HEK293 (cell line): ENCODE measurements around the gene FAM237B.

ENCODE experiments used
- CTCF ChIA-PET: fragments of 350-600 bp; formaldehyde crosslinking; extraction: SDS; loops from one replicate; lab custom pipeline; 2021; ENCODE audit warnings: antibody characterized with exemption; lab: Yijun Ruan, JAX
- POLR2A ChIA-PET: fragments of 300-600 bp; formaldehyde crosslinking; extraction: SDS; loops from one replicate; lab custom pipeline; 2020; ENCODE audit warnings: antibody characterized with exemption, inconsistent platforms; lab: Yijun Ruan, JAX
- H3K27ac ChIP-seq: fragments of 200-500 bp; sonication (Bioruptor generic); 2 replicates; pipeline ENCODE4 v1.5.1; 2014; ENCODE audit warnings: low read depth, low read length, control low read depth, inconsistent platforms; ENCODE audit errors: extremely low read depth
- H3K36me3 ChIP-seq, 2 experiments: fragments of 200-500 bp in 1 of 2; sonication (Bioruptor generic) in 1 of 2; 1 replicate in 1 of 2; 2 replicates in 1 of 2; pipeline ENCODE4 v1.5.1; 2014 to 2017; ENCODE audit warnings: inconsistent platforms in 2 of 2, low read length in 2 of 2; ENCODE audit not compliant: control insufficient read depth in 2 of 2, insufficient read depth in 1 of 2
- H3K4me1 ChIP-seq: fragments of 200-500 bp; sonication (Bioruptor generic); 2 replicates; pipeline ENCODE4 v1.5.1; 2014; ENCODE audit warnings: mild to moderate bottlenecking, low read length, inconsistent platforms; ENCODE audit not compliant: control insufficient read depth, insufficient read depth
- H3K4me3 ChIP-seq: 2 replicates; pipeline ENCODE4 v1.5.1; 2011; ENCODE audit warnings: low read depth, mild to moderate bottlenecking, control low read depth, low read length, moderate library complexity
- H3K9me3 ChIP-seq: fragments of 200-500 bp; sonication (Bioruptor generic); 2 replicates; pipeline ENCODE4 v1.5.1; 2014; ENCODE audit warnings: low read depth, low read length, inconsistent platforms; ENCODE audit not compliant: control insufficient read depth, insufficient read depth
- GLI2 ChIP-seq: fragments of 450-650 bp; formaldehyde crosslinking; IDR thresholded peaks from 2 replicates; pipeline ENCODE4; 2017; ENCODE audit warnings: missing biosample characterization, missing genetic modification characterization, low read depth, borderline replicate concordance
- REPIN1 ChIP-seq: fragments of 450-650 bp; formaldehyde crosslinking; IDR thresholded peaks from 2 replicates; pipeline ENCODE4 v1.5.1; 2017; ENCODE audit warnings: missing biosample characterization, missing genetic modification characterization, low read depth
- SCRT1 ChIP-seq: fragments of 450-650 bp; formaldehyde crosslinking; IDR thresholded peaks from 2 replicates; pipeline ENCODE4 v1.5.1; 2016; ENCODE audit warnings: missing biosample characterization, missing genetic modification characterization, borderline replicate concordance
- SETDB1 ChIP-seq: IDR thresholded peaks from one replicate; pipeline ENCODE4 v1.6.1; 2017; ENCODE audit warnings: mild to moderate bottlenecking, low read length, moderate library complexity, mixed read lengths; ENCODE audit not compliant: insufficient read length
- SP3 ChIP-seq: fragments of 450-650 bp; formaldehyde crosslinking; IDR thresholded peaks from 2 replicates; pipeline ENCODE4 v1.5.1; 2016; ENCODE audit warnings: missing biosample characterization, missing genetic modification characterization
- ZIC2 ChIP-seq: fragments of 450-650 bp; formaldehyde crosslinking; IDR thresholded peaks from 2 replicates; pipeline ENCODE4 v1.5.1; 2016; ENCODE audit warnings: missing biosample characterization, missing genetic modification characterization
- ZNF112 ChIP-seq: fragments of 450-650 bp; formaldehyde crosslinking; IDR thresholded peaks from 2 replicates; pipeline ENCODE4 v1.5.0; 2017; ENCODE audit warnings: missing biosample characterization, missing genetic modification characterization
- ZNF140 ChIP-seq: fragments of 450-650 bp; formaldehyde crosslinking; IDR thresholded peaks from 2 replicates; pipeline ENCODE4 v1.5.1; 2016; ENCODE audit warnings: missing biosample characterization, missing genetic modification characterization
- ZNF19 ChIP-seq: fragments of 450-650 bp; formaldehyde crosslinking; IDR thresholded peaks from 2 replicates; pipeline ENCODE4; 2016; ENCODE audit warnings: missing biosample characterization, missing genetic modification characterization, low read depth
- ZNF221 ChIP-seq: fragments of 450-650 bp; formaldehyde crosslinking; IDR thresholded peaks from 2 replicates; pipeline ENCODE4 v1.5.1; 2017; ENCODE audit warnings: missing biosample characterization, missing genetic modification characterization, borderline replicate concordance
- ZNF24 ChIP-seq: fragments of 450-650 bp; formaldehyde crosslinking; IDR thresholded peaks from 2 replicates; pipeline ENCODE4 v1.5.1; 2016; ENCODE audit warnings: missing biosample characterization, missing genetic modification characterization
- ZNF302 ChIP-seq: fragments of 450-650 bp; formaldehyde crosslinking; IDR thresholded peaks from 2 replicates; pipeline ENCODE4 v1.5.1; 2016; ENCODE audit warnings: missing biosample characterization, missing genetic modification characterization, low read depth
- ZNF501 ChIP-seq: fragments of 450-650 bp; formaldehyde crosslinking; IDR thresholded peaks from 2 replicates; pipeline ENCODE4 v1.5.1; 2016; ENCODE audit warnings: missing biosample characterization, missing genetic modification characterization
- ZNF529 ChIP-seq: fragments of 450-650 bp; formaldehyde crosslinking; IDR thresholded peaks from 2 replicates; pipeline ENCODE4 v1.5.1; 2017; ENCODE audit warnings: missing genetic modification characterization, missing biosample characterization; ENCODE audit not compliant: insufficient replicate concordance
- ZNF555 ChIP-seq: fragments of 450-650 bp; formaldehyde crosslinking; conservative IDR thresholded peaks from 2 replicates; pipeline ENCODE4 v1.5.1; 2017; ENCODE audit warnings: missing biosample characterization, mild to moderate bottlenecking, missing genetic modification characterization, inconsistent platforms
- ZNF624 ChIP-seq: fragments of 450-650 bp; formaldehyde crosslinking; IDR thresholded peaks from 2 replicates; pipeline ENCODE4 v1.5.1; 2017; ENCODE audit warnings: missing biosample characterization, missing genetic modification characterization
- ZNF629 ChIP-seq: fragments of 450-650 bp; formaldehyde crosslinking; IDR thresholded peaks from 2 replicates; pipeline ENCODE4 v1.5.1; 2017; ENCODE audit warnings: missing biosample characterization, missing genetic modification characterization
- ZNF658 ChIP-seq: fragments of 450-650 bp; formaldehyde crosslinking; IDR thresholded peaks from 2 replicates; pipeline ENCODE4; 2016; ENCODE audit warnings: missing biosample characterization, missing genetic modification characterization
- ZNF677 ChIP-seq: fragments of 450-650 bp; IDR thresholded peaks from 2 replicates; pipeline ENCODE4 v1.5.0; 2018; ENCODE audit warnings: missing biosample characterization, mild to moderate bottlenecking, missing genetic modification characterization, moderate library complexity
- ZNF777 ChIP-seq: fragments of 450-650 bp; formaldehyde crosslinking; IDR thresholded peaks from 2 replicates; pipeline ENCODE4 v1.5.1; 2017; ENCODE audit warnings: missing biosample characterization, missing genetic modification characterization, borderline replicate concordance
- TF ChIP-seq, protein P1 (sequence below): fragments of 450-650 bp; formaldehyde crosslinking; IDR thresholded peaks from 2 replicates; pipeline ENCODE4 v1.5.1; 2016; ENCODE audit warnings: missing biosample characterization, missing genetic modification characterization
- TF ChIP-seq, protein P2 (sequence below): fragments of 450-650 bp; formaldehyde crosslinking; IDR thresholded peaks from 2 replicates; pipeline ENCODE4 v1.5.1; 2016; ENCODE audit warnings: missing biosample characterization, missing genetic modification characterization
- TF ChIP-seq, protein P3 (sequence below): fragments of 450-650 bp; formaldehyde crosslinking; IDR thresholded peaks from 2 replicates; pipeline ENCODE4 v1.5.1; 2017; ENCODE audit warnings: missing biosample characterization, missing genetic modification characterization
- TF ChIP-seq, protein P4 (sequence below): fragments of 450-650 bp; formaldehyde crosslinking; IDR thresholded peaks from 2 replicates; pipeline ENCODE4; 2016; ENCODE audit warnings: missing biosample characterization, missing genetic modification characterization
- TF ChIP-seq, protein P5 (sequence below): fragments of 450-650 bp; formaldehyde crosslinking; IDR thresholded peaks from 2 replicates; pipeline ENCODE4 v1.5.1; 2016; ENCODE audit warnings: missing biosample characterization, missing genetic modification characterization

The FAM237B gene

DNA sequence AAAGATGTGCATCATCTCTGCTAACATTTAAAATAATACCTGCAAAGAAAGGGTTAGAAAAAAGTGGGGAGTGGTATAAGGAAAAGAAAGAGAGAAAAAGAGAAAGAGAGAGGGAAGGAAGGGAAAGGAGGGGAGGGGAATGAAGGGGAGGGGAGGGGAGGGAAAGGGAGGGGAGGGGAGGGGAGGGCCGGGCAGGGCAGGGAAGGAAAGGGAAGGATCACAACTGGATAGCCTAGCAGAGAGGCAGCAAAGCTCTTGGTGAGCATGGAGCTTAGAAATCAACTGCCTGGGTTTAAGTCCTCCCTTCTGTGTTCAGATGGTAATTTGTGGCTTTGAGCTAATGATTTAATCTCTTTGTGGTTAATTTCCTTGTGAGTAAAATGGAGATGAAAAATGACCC, 5.4 kb upstream of the FAM237B start (continued):
- TF ChIP-seq ZNF19 (tag by site-specific recombination) (no peak), ZNF677 (tag by site-specific recombination) (no peak), SCRT1 (tag by site-specific recombination) (no peak), ZNF777 (tag by site-specific recombination) (no peak), ZNF624 (tag by site-specific recombination) (no peak), ZNF555 (tag by site-specific recombination) (no peak), REPIN1 (tag by site-specific recombination) (no peak), SETDB1 (no peak), ZNF529 (tag by site-specific recombination) (no peak), ZNF221 (tag by site-specific recombination) (no peak), ZNF24 (no peak), ZNF501 (tag by site-specific recombination) (no peak)

DNA sequence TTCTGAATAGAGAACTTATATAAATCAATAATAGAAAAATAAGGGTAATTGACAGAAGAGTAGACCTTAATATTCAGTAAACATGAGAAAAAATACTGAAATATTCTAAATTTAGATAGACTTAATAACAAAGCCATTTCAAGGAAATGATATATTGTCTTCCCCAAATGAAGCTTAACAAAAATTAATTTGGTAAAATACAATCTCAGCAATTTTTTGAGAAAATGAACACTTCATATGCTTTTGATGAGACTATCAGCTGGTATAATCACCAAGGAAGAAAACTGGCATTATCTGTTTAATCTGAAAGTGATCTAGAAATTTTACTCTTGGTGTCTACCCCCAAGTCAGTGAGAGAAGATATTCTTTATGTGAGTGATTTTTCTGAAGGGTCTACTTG, 1.7 kb upstream of the FAM237B start:
- H3K27ac ChIP-seq: no peak overlapping the region
- CTCF ChIA-PET: interaction anchor here (1.4 kb wide), 1 partner anchor 25 kb away, joined by 4 read pairs; no protein-coding TSS in a partner anchor
- POLR2A ChIA-PET: no interaction called here
- H3K36me3 ChIP-seq: no peaks in the 10 kb centered on the region
- H3K4me1 ChIP-seq: no peaks in the 10 kb centered on the region
- H3K9me3 ChIP-seq: no peaks in the 10 kb centered on the region
- no peak overlapping the region for H3K4me3 ChIP-seq
- TF ChIP-seq, protein P1, sequence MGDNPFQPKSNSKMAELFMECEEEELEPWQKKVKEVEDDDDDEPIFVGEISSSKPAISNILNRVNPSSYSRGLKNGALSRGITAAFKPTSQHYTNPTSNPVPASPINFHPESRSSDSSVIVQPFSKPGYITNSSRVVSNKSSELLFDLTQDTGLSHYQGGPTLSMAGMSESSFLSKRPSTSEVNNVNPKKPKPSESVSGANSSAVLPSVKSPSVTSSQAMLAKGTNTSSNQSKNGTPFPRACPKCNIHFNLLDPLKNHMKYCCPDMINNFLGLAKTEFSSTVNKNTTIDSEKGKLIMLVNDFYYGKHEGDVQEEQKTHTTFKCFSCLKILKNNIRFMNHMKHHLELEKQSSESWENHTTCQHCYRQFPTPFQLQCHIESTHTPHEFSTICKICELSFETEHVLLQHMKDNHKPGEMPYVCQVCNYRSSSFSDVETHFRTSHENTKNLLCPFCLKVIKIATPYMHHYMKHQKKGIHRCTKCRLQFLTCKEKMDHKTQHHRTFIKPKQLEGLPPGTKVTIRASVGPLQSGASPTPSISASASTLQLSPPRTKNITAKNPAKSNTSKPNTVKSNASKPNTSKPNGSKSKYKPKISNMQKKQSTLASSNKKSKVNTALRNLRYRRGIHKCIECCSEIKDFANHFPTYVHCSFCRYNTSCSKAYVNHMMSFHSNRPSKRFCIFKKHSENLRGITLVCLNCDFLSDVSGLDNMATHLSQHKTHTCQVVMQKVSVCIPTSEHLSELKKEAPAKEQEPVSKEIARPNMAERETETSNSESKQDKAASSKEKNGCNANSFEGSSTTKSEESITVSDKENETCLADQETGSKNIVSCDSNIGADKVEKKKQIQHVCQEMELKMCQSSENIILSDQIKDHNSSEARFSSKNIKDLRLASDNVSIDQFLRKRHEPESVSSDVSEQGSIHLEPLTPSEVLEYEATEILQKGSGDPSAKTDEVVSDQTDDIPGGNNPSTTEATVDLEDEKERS (tag by site-specific recombination): no peak
- TF ChIP-seq SP3 (no peak), ZIC2 (tag by site-specific recombination) (no peak)

DNA sequence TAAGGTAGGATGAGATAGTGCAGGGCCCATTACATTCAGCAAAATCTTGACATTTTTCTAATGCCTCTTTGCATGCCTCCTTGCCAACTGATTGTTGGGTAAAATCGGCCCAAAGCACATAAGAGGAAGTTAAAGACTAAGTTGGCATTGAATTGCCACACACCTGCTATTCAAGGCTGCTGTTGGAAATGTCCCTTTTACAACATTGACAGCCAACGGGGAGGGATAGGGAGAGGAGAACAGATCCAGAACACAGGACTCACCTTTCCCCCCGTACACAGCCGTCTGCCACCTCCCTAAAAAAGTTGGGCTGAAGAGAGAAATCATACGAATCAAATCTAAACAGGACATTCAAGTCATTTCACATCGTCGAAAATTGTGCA, 695 bp downstream of the FAM237B start:
- CTCF ChIA-PET: no interaction called here
- TF ChIP-seq ZNF629 (tag by site-specific recombination) (no peak), ZNF658 (tag by site-specific recombination) (no peak), ZNF112 (no peak), GLI2 (no peak), REPIN1 (tag by site-specific recombination) (no peak), ZNF302 (tag by site-specific recombination) (no peak), ZNF140 (no peak)
- TF ChIP-seq, protein P2, sequence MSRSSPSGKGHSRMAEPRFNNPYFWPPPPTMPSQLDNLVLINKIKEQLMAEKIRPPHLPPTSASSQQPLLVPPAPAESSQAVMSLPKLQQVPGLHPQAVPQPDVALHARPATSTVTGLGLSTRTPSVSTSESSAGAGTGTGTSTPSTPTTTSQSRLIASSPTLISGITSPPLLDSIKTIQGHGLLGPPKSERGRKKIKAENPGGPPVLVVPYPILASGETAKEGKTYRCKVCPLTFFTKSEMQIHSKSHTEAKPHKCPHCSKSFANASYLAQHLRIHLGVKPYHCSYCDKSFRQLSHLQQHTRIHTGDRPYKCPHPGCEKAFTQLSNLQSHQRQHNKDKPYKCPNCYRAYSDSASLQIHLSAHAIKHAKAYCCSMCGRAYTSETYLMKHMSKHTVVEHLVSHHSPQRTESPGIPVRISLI (tag by site-specific recombination): no peak
- TF ChIP-seq, protein P3, sequence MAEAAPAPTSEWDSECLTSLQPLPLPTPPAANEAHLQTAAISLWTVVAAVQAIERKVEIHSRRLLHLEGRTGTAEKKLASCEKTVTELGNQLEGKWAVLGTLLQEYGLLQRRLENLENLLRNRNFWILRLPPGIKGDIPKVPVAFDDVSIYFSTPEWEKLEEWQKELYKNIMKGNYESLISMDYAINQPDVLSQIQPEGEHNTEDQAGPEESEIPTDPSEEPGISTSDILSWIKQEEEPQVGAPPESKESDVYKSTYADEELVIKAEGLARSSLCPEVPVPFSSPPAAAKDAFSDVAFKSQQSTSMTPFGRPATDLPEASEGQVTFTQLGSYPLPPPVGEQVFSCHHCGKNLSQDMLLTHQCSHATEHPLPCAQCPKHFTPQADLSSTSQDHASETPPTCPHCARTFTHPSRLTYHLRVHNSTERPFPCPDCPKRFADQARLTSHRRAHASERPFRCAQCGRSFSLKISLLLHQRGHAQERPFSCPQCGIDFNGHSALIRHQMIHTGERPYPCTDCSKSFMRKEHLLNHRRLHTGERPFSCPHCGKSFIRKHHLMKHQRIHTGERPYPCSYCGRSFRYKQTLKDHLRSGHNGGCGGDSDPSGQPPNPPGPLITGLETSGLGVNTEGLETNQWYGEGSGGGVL (tag by site-specific recombination): no peak
- TF ChIP-seq, protein P4, sequence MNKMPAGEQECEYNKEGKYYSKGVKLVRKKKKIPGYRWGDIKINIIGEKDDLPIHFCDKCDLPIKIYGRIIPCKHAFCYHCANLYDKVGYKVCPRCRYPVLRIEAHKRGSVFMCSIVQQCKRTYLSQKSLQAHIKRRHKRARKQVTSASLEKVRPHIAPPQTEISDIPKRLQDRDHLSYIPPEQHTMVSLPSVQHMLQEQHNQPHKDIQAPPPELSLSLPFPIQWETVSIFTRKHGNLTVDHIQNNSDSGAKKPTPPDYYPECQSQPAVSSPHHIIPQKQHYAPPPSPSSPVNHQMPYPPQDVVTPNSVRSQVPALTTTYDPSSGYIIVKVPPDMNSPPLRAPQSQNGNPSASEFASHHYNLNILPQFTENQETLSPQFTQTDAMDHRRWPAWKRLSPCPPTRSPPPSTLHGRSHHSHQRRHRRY (tag by site-specific recombination): no peak
- TF ChIP-seq, protein P5, sequence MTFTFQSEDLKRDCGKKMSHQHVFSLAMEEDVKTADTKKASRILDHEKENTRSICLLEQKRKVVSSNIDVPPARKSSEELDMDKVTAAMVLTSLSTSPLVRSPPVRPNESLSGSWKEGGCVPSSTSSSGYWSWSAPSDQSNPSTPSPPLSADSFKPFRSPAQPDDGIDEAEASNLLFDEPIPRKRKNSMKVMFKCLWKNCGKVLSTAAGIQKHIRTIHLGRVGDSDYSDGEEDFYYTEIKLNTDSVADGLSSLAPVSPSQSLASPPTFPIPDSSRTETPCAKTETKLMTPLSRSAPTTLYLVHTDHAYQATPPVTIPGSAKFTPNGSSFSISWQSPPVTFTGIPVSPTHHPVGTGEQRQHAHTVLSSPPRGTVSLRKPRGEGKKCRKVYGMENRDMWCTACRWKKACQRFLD (tag by site-specific recombination): no peak
- no peak overlapping the region for H3K27ac ChIP-seq
- no peaks in the 10 kb centered on the region for H3K4me1 ChIP-seq
- no peaks in the 10 kb centered on the region for H3K36me3 ChIP-seq
- H3K4me3 ChIP-seq: no peak overlapping the region
- POLR2A ChIA-PET: no interaction called here
- no peaks in the 10 kb centered on the region for H3K9me3 ChIP-seq
